Measurements from ENCODE around the gene PDSS2.
"Not testable (repeated sequence)": the region's sequence is repeated elsewhere in the genome, so short reads cannot be mapped to it uniquely, and the experiment has no call there.

Gene PDSS2

DNA sequence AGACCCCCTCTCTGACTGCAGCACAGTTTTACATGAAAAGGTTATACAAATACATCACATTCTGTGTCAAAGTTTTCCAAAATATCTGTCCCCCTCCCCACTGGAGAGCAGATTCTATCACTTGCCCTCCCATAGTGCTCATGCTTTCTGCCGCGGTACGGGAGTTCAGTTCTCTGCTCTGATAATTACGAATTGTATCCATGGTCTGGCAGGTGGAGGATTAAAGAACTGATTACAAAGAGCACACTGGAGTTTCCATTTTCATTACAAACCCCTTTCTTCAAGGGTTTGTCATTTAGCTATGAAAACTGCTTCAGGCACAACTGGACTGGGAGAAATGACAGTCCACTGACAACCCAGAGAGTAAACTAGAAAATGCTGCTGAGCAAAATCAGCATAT, 166.0 kb downstream of the PDSS2 start:
- H3K27me3 ChIP-seq (ENCODE audit: control insufficient read depth, insufficient read depth, low read length), result no peaks in the 10 kb centered on the region
- no peaks in the 10 kb centered on the region for H3K36me3 ChIP-seq (ENCODE audit: control insufficient read depth, insufficient read depth, low read length)
- no peak overlapping the region for H3K4me3 ChIP-seq (ENCODE audit: low read length)
- no peaks in the 10 kb centered on the region for H3K4me1 ChIP-seq (ENCODE audit: control insufficient read depth, insufficient read depth, low read length)
- H3K9me3 ChIP-seq (ENCODE audit: control insufficient read depth, low read length), result no peaks in the 10 kb centered on the region
- H3K9ac ChIP-seq (ENCODE audit: low read length), result no peak overlapping the region

DNA sequence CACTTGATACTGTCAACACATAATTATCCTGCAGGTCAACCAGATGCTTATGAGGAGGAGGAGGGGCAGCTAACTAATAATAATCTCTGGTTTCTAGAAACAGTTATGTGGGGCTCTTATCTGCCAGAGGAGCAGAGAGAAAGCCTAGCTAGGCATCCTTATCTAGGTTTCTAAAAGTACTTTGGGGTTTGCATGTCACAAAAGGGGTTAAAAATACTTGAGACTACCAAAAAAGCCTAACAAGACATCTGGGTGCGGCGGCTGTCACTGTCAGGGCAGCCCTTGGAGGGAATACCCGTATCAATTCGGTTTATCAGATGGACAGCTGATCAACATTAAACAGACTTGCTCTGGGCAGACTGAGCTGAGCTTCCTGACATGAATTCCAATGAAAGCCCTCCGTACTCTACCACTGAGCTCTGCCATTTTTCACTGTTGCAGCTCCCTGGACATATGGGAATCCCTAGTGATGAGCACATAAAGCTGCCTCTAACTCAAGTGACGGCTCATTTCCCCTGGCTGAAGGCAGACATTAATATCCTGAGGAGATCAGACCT, 166.6 kb downstream of the PDSS2 start:
- Histone ChIP-seq H3K9me3 (ENCODE audit: control insufficient read depth, low read length) (no peaks in the 10 kb centered on the region), H3K36me3 (ENCODE audit: control insufficient read depth, insufficient read depth, low read length) (no peaks in the 10 kb centered on the region), H3K9ac (ENCODE audit: low read length) (no peak overlapping the region), H3K4me1 (ENCODE audit: control insufficient read depth, insufficient read depth, low read length) (no peaks in the 10 kb centered on the region), H3K27me3 (ENCODE audit: control insufficient read depth, insufficient read depth, low read length) (no peaks in the 10 kb centered on the region), H3K4me3 (ENCODE audit: low read length) (no peak overlapping the region)

DNA sequence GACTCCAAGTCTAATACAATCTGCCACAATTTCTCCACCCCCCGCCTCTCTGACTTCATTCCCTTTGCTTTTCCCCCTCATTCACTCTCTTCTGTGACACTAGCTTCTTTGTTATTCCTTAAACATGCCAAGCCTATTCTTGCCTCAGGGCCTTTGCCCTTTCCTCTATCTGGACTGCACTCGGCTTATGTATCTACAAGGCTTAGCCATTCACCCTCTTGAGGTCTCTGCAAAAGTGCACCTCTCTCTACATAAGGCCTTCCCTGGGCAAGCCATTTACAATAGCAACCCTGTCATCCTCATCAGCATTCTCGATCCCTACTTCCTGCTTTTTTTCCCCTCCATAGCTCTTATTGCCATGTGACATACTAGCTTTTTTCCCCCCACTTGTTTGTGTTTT, 168.9 kb downstream of the PDSS2 start:
- Histone ChIP-seq H3K27me3 (ENCODE audit: control insufficient read depth, insufficient read depth, low read length) (no peaks in the 10 kb centered on the region), H3K4me1 (ENCODE audit: control insufficient read depth, insufficient read depth, low read length) (no peaks in the 10 kb centered on the region), H3K36me3 (ENCODE audit: control insufficient read depth, insufficient read depth, low read length) (no peaks in the 10 kb centered on the region), H3K4me3 (ENCODE audit: low read length) (no peak overlapping the region), H3K9ac (ENCODE audit: low read length) (no peak overlapping the region), H3K9me3 (ENCODE audit: control insufficient read depth, low read length) (no peaks in the 10 kb centered on the region)

DNA sequence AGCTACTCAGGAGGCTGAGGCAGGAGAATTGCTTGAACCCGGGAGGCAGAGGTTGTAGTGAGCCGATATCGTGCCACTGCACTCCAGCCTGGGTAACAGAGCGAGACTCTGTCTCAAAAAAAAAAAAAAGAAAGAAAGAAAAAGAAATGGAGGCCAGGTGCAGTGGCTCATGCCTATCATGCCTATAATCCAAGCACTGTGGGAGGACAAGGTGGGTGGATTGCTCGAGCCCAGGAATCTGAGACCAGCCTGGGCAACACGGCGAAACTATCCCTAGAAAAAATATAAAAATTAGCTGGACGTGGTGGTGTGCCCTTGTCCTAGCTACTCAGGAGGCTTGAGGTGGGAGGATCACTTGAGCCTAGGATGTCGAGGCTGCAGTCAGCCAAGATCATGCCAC, 170.1 kb downstream of the PDSS2 start:
- H3K9ac ChIP-seq (ENCODE audit: low read length); H3K4me1 ChIP-seq (ENCODE audit: control insufficient read depth, insufficient read depth, low read length); H3K27me3 ChIP-seq (ENCODE audit: control insufficient read depth, insufficient read depth, low read length); H3K9me3 ChIP-seq (ENCODE audit: control insufficient read depth, low read length); H3K36me3 ChIP-seq (ENCODE audit: control insufficient read depth, insufficient read depth, low read length); H3K4me3 ChIP-seq (ENCODE audit: low read length): not testable (repeated sequence)

DNA sequence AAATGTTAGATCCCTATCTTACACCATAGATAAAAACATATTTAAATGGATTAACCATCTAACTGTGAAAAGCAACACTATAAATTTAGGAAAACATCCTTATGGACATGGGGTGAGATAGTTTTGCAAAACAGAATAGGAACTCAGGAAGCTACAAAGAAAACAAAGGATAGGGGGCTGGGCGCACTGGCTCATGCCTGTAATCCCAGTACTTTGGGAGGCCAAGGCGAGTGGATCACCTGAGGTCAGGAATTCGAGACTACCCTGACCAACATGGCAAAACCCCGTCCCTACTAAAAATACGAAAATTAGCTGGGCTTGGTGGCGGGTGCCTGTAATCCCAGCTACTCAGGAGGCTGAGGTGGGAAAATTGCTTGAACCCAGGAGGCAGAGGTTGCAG, 173.7 kb downstream of the PDSS2 start:
- not testable (repeated sequence) for H3K36me3 ChIP-seq (ENCODE audit: control insufficient read depth, insufficient read depth, low read length); H3K9ac ChIP-seq (ENCODE audit: low read length); H3K4me3 ChIP-seq (ENCODE audit: low read length); H3K27me3 ChIP-seq (ENCODE audit: control insufficient read depth, insufficient read depth, low read length); H3K9me3 ChIP-seq (ENCODE audit: control insufficient read depth, low read length); H3K4me1 ChIP-seq (ENCODE audit: control insufficient read depth, insufficient read depth, low read length)

DNA sequence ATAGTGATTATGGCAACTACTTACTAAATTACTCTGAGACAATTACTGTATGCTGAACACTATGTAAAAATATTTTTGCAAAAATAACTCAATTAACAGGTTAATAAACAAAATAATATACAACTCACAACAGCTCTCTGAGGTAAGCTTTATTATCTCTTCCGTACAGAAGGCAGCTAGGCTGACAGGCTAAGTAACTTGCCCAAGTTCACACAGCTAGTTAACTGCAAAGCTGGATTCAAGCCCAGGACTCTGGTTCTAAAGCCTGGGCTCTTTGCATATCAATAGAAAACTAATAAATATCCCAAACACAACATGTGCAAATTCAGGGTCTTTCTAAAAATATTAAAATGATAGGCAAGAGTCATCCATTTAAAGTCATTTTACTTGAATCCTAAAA, 174.6 kb downstream of the PDSS2 start:
- no peaks in the 10 kb centered on the region for H3K27me3 ChIP-seq (ENCODE audit: control insufficient read depth, insufficient read depth, low read length)
- no peaks in the 10 kb centered on the region for H3K4me1 ChIP-seq (ENCODE audit: control insufficient read depth, insufficient read depth, low read length)
- H3K9ac ChIP-seq (ENCODE audit: low read length), result no peak overlapping the region
- H3K4me3 ChIP-seq (ENCODE audit: low read length), result no peak overlapping the region
- no peaks in the 10 kb centered on the region for H3K9me3 ChIP-seq (ENCODE audit: control insufficient read depth, low read length)
- no peaks in the 10 kb centered on the region for H3K36me3 ChIP-seq (ENCODE audit: control insufficient read depth, insufficient read depth, low read length)

DNA sequence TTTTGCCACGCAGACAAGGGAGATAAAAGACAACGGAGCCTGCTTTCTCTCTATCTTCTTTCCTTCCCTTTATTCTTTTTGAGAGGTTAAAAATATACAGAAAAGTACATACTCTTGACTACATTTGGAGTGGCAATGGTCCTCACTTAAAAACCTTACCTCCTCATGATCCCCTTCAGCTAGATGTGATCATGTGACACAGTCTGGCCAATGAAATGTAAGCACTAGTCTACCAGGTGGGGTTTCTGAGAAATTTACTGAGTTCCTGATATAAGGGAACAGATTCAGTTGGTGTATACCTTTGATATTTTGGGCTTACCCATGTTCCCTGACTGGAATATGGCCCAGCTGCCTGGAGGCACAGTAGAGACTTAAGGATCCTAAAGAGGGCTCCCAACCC, 178.6 kb downstream of the PDSS2 start:
- Histone ChIP-seq H3K36me3 (ENCODE audit: control insufficient read depth, insufficient read depth, low read length) (no peaks in the 10 kb centered on the region), H3K9me3 (ENCODE audit: control insufficient read depth, low read length) (no peaks in the 10 kb centered on the region), H3K9ac (ENCODE audit: low read length) (no peak overlapping the region), H3K4me3 (ENCODE audit: low read length) (no peak overlapping the region), H3K4me1 (ENCODE audit: control insufficient read depth, insufficient read depth, low read length) (peaks cover 7% of the 10 kb centered on the region), H3K27me3 (ENCODE audit: control insufficient read depth, insufficient read depth, low read length) (no peaks in the 10 kb centered on the region)

DNA sequence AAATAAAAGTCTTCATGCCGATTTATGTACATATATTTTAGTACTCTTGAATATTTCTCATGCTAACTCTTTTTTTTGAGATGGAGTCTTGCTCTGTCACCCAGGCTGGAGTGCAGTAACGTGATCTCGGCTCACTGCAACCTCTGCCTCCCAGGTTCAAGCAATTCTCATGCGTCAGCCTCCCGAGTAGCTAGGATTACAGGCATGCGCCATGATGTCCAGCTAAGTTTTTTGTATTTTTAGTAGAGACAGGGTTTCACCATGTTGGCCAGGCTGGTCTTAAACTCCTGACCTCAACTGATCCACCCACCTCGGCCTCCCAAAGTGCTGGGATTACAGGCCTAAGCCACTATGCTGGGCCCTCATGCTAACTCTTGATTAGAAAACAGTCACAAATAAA, 179.4 kb downstream of the PDSS2 start:
- not testable (repeated sequence) for H3K36me3 ChIP-seq (ENCODE audit: control insufficient read depth, insufficient read depth, low read length); H3K9me3 ChIP-seq (ENCODE audit: control insufficient read depth, low read length); H3K9ac ChIP-seq (ENCODE audit: low read length); H3K27me3 ChIP-seq (ENCODE audit: control insufficient read depth, insufficient read depth, low read length); H3K4me3 ChIP-seq (ENCODE audit: low read length)
- H3K4me1 ChIP-seq (ENCODE audit: control insufficient read depth, insufficient read depth, low read length), result peaks cover 14% of the 10 kb centered on the region

DNA sequence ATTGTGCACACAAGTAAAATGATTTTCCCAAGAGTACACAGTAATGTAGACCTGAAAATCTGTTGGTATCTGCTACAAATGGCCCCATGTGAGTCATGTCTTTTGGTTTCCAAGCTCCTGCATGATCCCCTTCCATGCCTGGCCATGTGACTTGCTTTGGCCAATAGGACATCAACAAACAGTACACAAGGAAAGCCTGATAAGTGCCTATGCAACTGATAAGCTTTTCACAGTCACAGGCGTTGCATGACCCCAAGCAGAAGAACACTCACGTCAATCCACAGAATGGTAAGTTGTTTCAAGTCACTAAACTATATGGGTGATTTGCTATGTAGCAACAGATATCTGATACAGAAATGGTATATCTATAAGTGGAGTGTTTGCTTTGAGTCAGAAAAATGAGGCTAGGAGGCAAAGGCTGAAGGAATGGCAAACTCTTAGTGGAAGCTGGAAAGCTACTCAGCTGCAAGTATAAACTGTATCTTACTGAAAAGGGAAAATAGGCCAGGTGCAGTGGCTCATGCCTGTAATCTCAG, 184.0 kb downstream of the PDSS2 start:
- Histone ChIP-seq H3K36me3 (ENCODE audit: control insufficient read depth, insufficient read depth, low read length) (no peaks in the 10 kb centered on the region), H3K9me3 (ENCODE audit: control insufficient read depth, low read length) (no peaks in the 10 kb centered on the region), H3K9ac (ENCODE audit: low read length) (no peak overlapping the region), H3K4me1 (ENCODE audit: control insufficient read depth, insufficient read depth, low read length) (peaks cover 18% of the 10 kb centered on the region), H3K4me3 (ENCODE audit: low read length) (peak overlapping the region; percentile 14), H3K27me3 (ENCODE audit: control insufficient read depth, insufficient read depth, low read length) (no peaks in the 10 kb centered on the region)

DNA sequence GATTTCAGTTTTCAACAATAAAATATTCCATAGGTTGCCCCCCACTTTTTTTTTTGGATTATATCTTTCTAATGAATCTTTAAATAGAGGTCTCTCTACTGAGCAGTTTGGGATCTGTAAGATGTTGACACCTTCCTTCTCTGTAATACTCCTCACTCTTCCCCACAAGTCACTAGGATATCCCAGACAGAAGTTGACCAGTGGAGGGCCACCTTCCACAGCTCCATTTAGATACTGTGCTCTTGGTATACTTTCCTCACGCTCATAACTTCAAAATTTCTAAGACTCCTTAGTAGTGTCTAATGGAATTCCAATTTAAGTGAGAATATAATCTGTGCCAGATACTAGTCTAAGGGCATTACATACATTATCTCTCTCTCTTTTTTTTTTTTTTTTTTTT, 185.1 kb downstream of the PDSS2 start:
- Histone ChIP-seq H3K9me3 (ENCODE audit: control insufficient read depth, low read length) (no peaks in the 10 kb centered on the region), H3K36me3 (ENCODE audit: control insufficient read depth, insufficient read depth, low read length) (no peaks in the 10 kb centered on the region), H3K4me3 (ENCODE audit: low read length) (no peak overlapping the region), H3K27me3 (ENCODE audit: control insufficient read depth, insufficient read depth, low read length) (no peaks in the 10 kb centered on the region), H3K4me1 (ENCODE audit: control insufficient read depth, insufficient read depth, low read length) (peaks cover 18% of the 10 kb centered on the region), H3K9ac (ENCODE audit: low read length) (no peak overlapping the region)

DNA sequence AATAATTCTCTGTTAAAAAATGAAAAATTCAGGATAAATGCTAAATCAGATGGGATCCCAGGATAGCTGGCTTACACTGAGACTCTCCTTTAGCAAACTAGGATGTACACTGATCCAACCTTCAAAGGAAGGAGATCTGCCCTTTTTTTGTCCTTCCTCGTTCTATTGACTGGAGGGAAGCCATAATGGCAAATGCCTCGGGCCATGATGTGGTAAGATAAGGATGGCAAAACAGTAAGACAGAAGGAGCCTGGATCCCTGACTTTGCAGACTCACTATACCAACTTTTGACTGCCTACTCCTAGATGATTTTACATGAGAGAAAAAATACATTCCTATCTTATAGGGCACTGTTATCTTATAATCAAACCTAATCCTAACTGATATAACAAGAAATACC, 187.1 kb downstream of the PDSS2 start:
- Histone ChIP-seq H3K36me3 (ENCODE audit: control insufficient read depth, insufficient read depth, low read length) (no peaks in the 10 kb centered on the region), H3K9me3 (ENCODE audit: control insufficient read depth, low read length) (no peaks in the 10 kb centered on the region), H3K27me3 (ENCODE audit: control insufficient read depth, insufficient read depth, low read length) (no peaks in the 10 kb centered on the region), H3K4me3 (ENCODE audit: low read length) (no peak overlapping the region), H3K4me1 (ENCODE audit: control insufficient read depth, insufficient read depth, low read length) (peaks cover 18% of the 10 kb centered on the region), H3K9ac (ENCODE audit: low read length) (no peak overlapping the region)

DNA sequence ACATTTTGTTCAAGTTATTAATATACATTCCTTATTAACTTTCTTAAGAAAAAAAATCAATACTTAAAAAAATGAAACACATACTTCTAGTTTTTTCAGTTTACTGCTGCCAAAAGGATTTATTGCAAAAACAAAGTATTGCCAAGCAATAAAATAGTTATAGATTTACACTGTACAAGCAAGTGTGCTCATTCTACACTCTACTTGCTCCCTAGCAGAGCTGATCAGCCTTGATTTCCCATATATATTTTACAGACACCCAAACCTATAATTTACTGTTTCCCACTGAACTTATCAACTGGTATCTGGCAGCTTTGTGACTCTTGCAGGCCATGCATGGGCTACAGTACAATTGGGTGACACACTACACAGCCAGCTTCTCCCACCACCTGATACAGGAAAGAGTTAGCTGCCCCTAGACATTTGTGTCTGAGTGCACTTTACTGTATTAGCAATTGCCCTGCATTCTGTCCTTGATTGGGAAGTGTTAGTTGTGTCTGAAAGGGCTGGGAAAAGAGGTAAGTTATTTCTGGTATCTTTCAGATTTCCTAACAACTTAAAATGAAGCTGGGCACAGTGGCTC, 188.1 kb downstream of the PDSS2 start:
- H3K9ac ChIP-seq (ENCODE audit: low read length), result no peak overlapping the region
- no peaks in the 10 kb centered on the region for H3K27me3 ChIP-seq (ENCODE audit: control insufficient read depth, insufficient read depth, low read length)
- H3K4me1 ChIP-seq (ENCODE audit: control insufficient read depth, insufficient read depth, low read length), result peaks cover 15% of the 10 kb centered on the region
- no peaks in the 10 kb centered on the region for H3K9me3 ChIP-seq (ENCODE audit: control insufficient read depth, low read length)
- no peak overlapping the region for H3K4me3 ChIP-seq (ENCODE audit: low read length)
- H3K36me3 ChIP-seq (ENCODE audit: control insufficient read depth, insufficient read depth, low read length), result no peaks in the 10 kb centered on the region

DNA sequence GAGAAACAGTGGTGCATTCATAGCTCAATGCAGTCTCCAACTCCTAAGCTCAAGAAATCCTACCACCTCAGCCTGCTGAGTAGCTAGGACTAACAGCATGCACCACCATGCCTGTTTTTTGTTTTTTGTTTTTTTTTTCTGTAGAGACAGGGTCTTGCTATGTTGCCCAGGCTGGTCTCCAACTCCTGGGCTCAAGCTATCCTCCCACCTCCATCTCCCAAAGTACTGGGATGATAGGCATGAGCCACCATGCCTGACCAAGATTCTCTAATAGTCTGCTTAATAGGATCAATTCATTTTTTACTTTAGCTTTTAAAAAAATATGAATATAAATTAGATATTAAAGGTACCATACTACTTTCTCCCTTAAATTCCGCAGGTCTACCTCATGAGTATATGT, 191.7 kb downstream of the PDSS2 start:
- Histone ChIP-seq H3K4me1 (ENCODE audit: control insufficient read depth, insufficient read depth, low read length) (no peaks in the 10 kb centered on the region), H3K27me3 (ENCODE audit: control insufficient read depth, insufficient read depth, low read length) (no peaks in the 10 kb centered on the region), H3K36me3 (ENCODE audit: control insufficient read depth, insufficient read depth, low read length) (no peaks in the 10 kb centered on the region), H3K9ac (ENCODE audit: low read length) (no peak overlapping the region), H3K9me3 (ENCODE audit: control insufficient read depth, low read length) (no peaks in the 10 kb centered on the region), H3K4me3 (ENCODE audit: low read length) (no peak overlapping the region)
